Sigmoid colon (tissue), 7 donors: Measurements from ENCODE around the gene RBM3. TPM values are rescaled to one million over a fixed set of nuclear protein-coding genes. Genes with fewer than 3 reads are reported as not detected.

ENCODE experiments used
- DNase-seq: peaks from one replicate; pipeline ENCODE4 v3.0.0-alpha.2; 2019
- H3K27ac ChIP-seq, 4 donors: fragments of 200-600 bp; sonication (generic); one replicate each; pipeline ENCODE4 v1.5.1; 2016 to 2019; ENCODE audit warnings: mild to moderate bottlenecking in 1 of 4
- H3K27me3 ChIP-seq, 3 donors: fragments of 200-600 bp; sonication (generic); one replicate each; pipeline ENCODE4 v1.5.1; 2019; ENCODE audit warnings: mild to moderate bottlenecking in 1 of 3
- H3K36me3 ChIP-seq, 4 donors: fragments of 200-600 bp; sonication (generic); one replicate each; pipeline ENCODE4 v1.5.1; 2016 to 2019
- H3K4me1 ChIP-seq, 4 donors: fragments of 200-600 bp; sonication (generic); one replicate each; pipeline ENCODE4 v1.5.1; 2017 to 2019
- H3K4me3 ChIP-seq, 4 donors: fragments of 200-600 bp; sonication (generic); one replicate each; pipeline ENCODE4 v1.5.1; 2017 to 2019; ENCODE audit warnings: mild to moderate bottlenecking in 2 of 4, moderate library complexity in 1 of 4
- H3K9me3 ChIP-seq, 4 donors: fragments of 200-600 bp in 3 of 4; sonication (generic) in 3 of 4; one replicate each; pipeline versions ENCODE4 v1.5.1 to v1.6.1; 2013 to 2019
- CTCF ChIP-seq, 4 experiments: fragments of 450-650 bp in 3 of 4; fragments of 200-600 bp in 1 of 4; IDR thresholded peaks; one replicate each; pipeline ENCODE4 v1.5.1; 2016 to 2019; ENCODE audit warnings: antibody characterized with exemption in 4 of 4, mild to moderate bottlenecking in 3 of 4, moderate library complexity in 2 of 4
- EP300 ChIP-seq, 4 donors: sonication (generic); formaldehyde crosslinking; IDR thresholded peaks; one replicate each; pipeline ENCODE4 v1.6.1; 2017; ENCODE audit warnings: antibody characterized with exemption in 4 of 4
- POLR2A ChIP-seq, 2 donors: fragments of 450-650 bp; IDR thresholded peaks; one replicate each; pipeline ENCODE4 v1.6.1; 2016; ENCODE audit warnings: antibody characterized with exemption in 2 of 2, mild to moderate bottlenecking in 2 of 2, moderate library complexity in 2 of 2
- POLR2AphosphoS5 ChIP-seq, 4 donors: sonication (generic); formaldehyde crosslinking; IDR thresholded peaks; one replicate each; pipeline ENCODE4 v1.6.1; 2017; ENCODE audit warnings: antibody characterized with exemption in 4 of 4
- whole genome bisulfite sequencing, 2 donors: extraction: QIAGEN DNeasy Blood & Tissue Kit; methylation state at CpG; one replicate each; pipeline ENCODE4 v1.1.7; 2013; 5-methylcytosine and 5-hydroxymethylcytosine counted together
- intact Hi-C: fragments of 100-400 bp; cut with DNase I; formaldehyde crosslinking; loops from one replicate; pipeline ENCODE4 v1.15.1; 2023
- polyA plus RNA-seq, 3 donors: library from polyadenylated mRNA; stranded (reverse); fragments of 200-250 nt; gene quantifications; one replicate each; pipeline ENCODE4 v1.2.3, GENCODE V29; 2013
- total RNA-seq, 4 donors: library from RNA; depleted of rRNA; stranded (reverse); fragments of >200 nt; gene quantifications; one replicate each; pipeline ENCODE4 v1.1.0, GENCODE V29; 2016
- donor health status: healthy with polysubstance abuse.
- donor health status: Bipolar disorder and iron deficiency.
- donor health status: healthy.

The RBM3 gene
- total and polyA plus RNA-seq, 7 donors: 83.9 to 217 (median 153) TPM

DNA sequence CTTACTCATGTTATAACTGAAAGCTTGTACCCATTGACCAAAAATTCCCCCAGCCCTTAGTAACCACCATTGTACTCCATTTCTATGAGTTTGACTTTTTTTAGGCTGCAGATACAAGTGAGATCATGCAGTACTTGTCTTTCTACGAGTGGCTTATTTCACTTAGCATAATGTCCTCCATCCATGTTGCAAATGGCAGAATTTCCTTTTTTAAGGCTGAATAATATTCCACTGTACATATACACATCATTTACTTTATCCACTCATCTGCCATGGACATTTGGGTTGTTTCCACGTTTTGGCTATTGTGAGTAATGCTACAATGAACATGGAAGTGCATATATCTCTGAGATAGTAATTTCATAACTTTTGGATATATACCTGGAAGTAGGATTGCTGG is 10.4 kb downstream of the RBM3 start:
- Histone ChIP-seq H3K4me1 (no peaks in the 10 kb centered on the region), H3K4me3 (no peak overlapping the region), H3K9me3 (no peaks in the 10 kb centered on the region), H3K27me3 (no peaks in the 10 kb centered on the region), H3K36me3 (no peaks in the 10 kb centered on the region), H3K27ac (no peak overlapping the region)
- DNase-seq: no peak
- TF ChIP-seq POLR2A (IDR thresholded peaks at IDR 0.05) (no peak), POLR2AphosphoS5 (IDR thresholded peaks at IDR 0.05) (no peak)
- intact Hi-C loops: no loop called here
- WGBS, 2 donors: 59 to 65% methylated on average over 2 of the region's 2 CpGs

DNA sequence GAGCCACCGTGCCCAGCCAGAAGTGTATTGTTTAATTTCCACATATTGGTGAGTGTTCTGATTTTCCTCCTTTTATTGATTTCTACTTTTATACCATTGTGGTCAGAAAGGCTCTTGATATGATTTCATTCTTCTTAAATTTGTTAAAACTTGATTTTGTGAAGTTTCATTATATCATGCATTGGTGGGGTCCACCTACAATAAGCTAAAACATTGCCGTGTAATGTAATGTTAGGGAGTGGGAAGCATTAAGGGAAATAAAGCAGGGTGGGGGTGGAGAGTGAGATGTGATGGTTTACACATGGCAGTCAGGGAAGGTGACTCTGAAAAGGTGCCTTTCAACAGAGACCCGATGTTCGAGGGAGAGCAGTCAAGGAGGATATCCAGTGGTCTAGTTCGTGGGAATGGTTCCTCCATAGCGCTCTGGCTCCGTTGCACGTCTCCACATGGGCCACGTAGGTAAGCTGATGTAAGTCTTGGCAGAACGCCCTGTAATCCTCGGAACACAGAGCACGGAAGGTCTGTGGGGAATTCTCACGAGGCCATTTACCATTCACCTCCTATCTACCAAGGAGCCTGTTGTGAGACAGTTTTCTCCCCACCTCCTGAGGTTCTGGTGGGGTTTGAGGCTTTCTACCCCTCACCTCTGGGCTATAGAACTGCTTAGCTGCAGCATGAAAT is 15.3 kb downstream of the RBM3 start:
- no peaks in the 10 kb centered on the region for H3K27me3 ChIP-seq
- H3K36me3 ChIP-seq: no peaks in the 10 kb centered on the region
- DNase-seq: no peak
- no peak overlapping the region for H3K4me3 ChIP-seq
- no peaks in the 10 kb centered on the region for H3K4me1 ChIP-seq
- intact Hi-C loops: no loop called here
- WGBS, 2 donors: 70 to 81% methylated on average over 13 of the region's 13 CpGs
- H3K9me3 ChIP-seq: no peaks in the 10 kb centered on the region
- TF ChIP-seq CTCF (IDR thresholded peaks at IDR 0.05) (no peak), POLR2A (IDR thresholded peaks at IDR 0.05) (no peak), EP300 (IDR thresholded peaks at IDR 0.05) (no peak), POLR2AphosphoS5 (IDR thresholded peaks at IDR 0.05) (no peak)
- H3K27ac ChIP-seq: no peak overlapping the region

- Histone ChIP-seq H3K4me1 (no peaks in the 10 kb centered on the region), H3K27ac (peak overlapping the region in 2 of 4 donors; percentile 4 to 60), H3K36me3 (no peaks in the 10 kb centered on the region), H3K9me3 (no peaks in the 10 kb centered on the region), H3K4me3 (no peak overlapping the region), H3K27me3 (no peaks in the 10 kb centered on the region)
- TF ChIP-seq CTCF (IDR thresholded peaks at IDR 0.05): no peak
- TF ChIP-seq POLR2A (IDR thresholded peaks at IDR 0.05): no peak
- TF ChIP-seq POLR2AphosphoS5 (IDR thresholded peaks at IDR 0.05): no peak
- TF ChIP-seq EP300 (IDR thresholded peaks at IDR 0.05): no peak
- WGBS, 2 donors: 91 to 92% methylated on average over 21 of the region's 21 CpGs
- DNase-seq: no peak
- intact Hi-C loops: no loop called here
Observed at GRCh38 chrX:48590203-48591103, 16.2 kb downstream of the RBM3 start.

- Histone ChIP-seq H3K4me1 (no peaks in the 10 kb centered on the region), H3K4me3 (no peak overlapping the region), H3K27me3 (no peaks in the 10 kb centered on the region), H3K36me3 (no peaks in the 10 kb centered on the region), H3K27ac (peak overlapping the region in 2 of 4 donors; percentile 4 to 60), H3K9me3 (no peaks in the 10 kb centered on the region)
- DNase-seq: no peak
- intact Hi-C loops: no loop called here
- no peak for TF ChIP-seq POLR2A (IDR thresholded peaks at IDR 0.05)
- TF ChIP-seq POLR2AphosphoS5 (IDR thresholded peaks at IDR 0.05): peak in 2 of 4 donors; percentile 33 to 60
- peak in 1 of 4 donors; percentile 12 for TF ChIP-seq EP300 (IDR thresholded peaks at IDR 0.05)
- WGBS, 2 donors: 77% methylated on average over 9 of the region's 9 CpGs
Observed at GRCh38 chrX:48591255-48591791, 17.0 kb downstream of the RBM3 start.

GRCh38 chrX:48592971-48593370 is 18.7 kb downstream of the RBM3 start:
- Histone ChIP-seq H3K36me3 (no peaks in the 10 kb centered on the region), H3K9me3 (no peaks in the 10 kb centered on the region), H3K4me3 (no peak overlapping the region), H3K27ac (peak overlapping the region in 1 of 4 donors; percentile 59), H3K27me3 (no peaks in the 10 kb centered on the region), H3K4me1 (no peaks in the 10 kb centered on the region)
- intact Hi-C loops: no loop called here
- no peak for TF ChIP-seq CTCF (IDR thresholded peaks at IDR 0.05)
- no peak for TF ChIP-seq POLR2AphosphoS5 (IDR thresholded peaks at IDR 0.05)
- no peak for TF ChIP-seq POLR2A (IDR thresholded peaks at IDR 0.05)
- no peak for TF ChIP-seq EP300 (IDR thresholded peaks at IDR 0.05)
- 80 to 88% methylated on average over 5 of the region's 5 CpGs for WGBS, 2 donors
- DNase-seq: no peak
